HS-27A (cell line): ENCODE data around the gene MRPL41.
"Not testable (repeated sequence)": the region's sequence is repeated elsewhere in the genome, so short reads cannot be mapped to it uniquely, and the experiment has no call there.

Experiments used
- DNase-seq: peaks from one replicate; pipeline ENCODE4 v3.0.0-alpha.2; 2012; ENCODE audit warnings: low read depth, missing footprints

Gene MRPL41

GRCh38 chr9:137583957-137584356 is 32.3 kb downstream of the MRPL41 start:
- no peak for DNase-seq

GRCh38 chr9:137586854-137587253 is 35.2 kb downstream of the MRPL41 start:
- DNase-seq: no peak

GRCh38 chr9:137588311-137588710 is 36.6 kb downstream of the MRPL41 start:
- no peak for DNase-seq

- no peak for DNase-seq
Measured at GRCh38 chr9:137588891-137589290, 37.2 kb downstream of the MRPL41 start.

- DNase-seq: no peak
Measured at GRCh38 chr9:137589441-137590122, 37.9 kb downstream of the MRPL41 start.

GRCh38 chr9:137590123-137590468 is 38.4 kb downstream of the MRPL41 start:
- DNase-seq: no peak

- no peak for DNase-seq
Measured at GRCh38 chr9:137590469-137591383, 39.0 kb downstream of the MRPL41 start, which contains the start of gene ZMYND19. TSS of gene ZMYND19 (minus strand) at chr9:137590512. CDS start at chr9:137590263, 249 bp downstream.

GRCh38 chr9:137592767-137593166 is 41.1 kb downstream of the MRPL41 start:
- no peak for DNase-seq

- no peak for DNase-seq
Measured at GRCh38 chr9:137593176-137593575, 41.5 kb downstream of the MRPL41 start.

GRCh38 chr9:137596577-137596976 is 44.9 kb downstream of the MRPL41 start:
- DNase-seq: not testable (repeated sequence)

GRCh38 chr9:137598943-137599342 is 47.3 kb downstream of the MRPL41 start:
- no peak for DNase-seq
